GM18951 (cell line): Measurements from ENCODE around the gene SH3PXD2B.

Source experiments
- POLR2A ChIP-seq: IDR thresholded peaks from 4 replicates; pipeline ENCODE4 v1.6.1; 2011; ENCODE audit warnings: mild to moderate bottlenecking; ENCODE audit not compliant: insufficient read length, insufficient read depth; ENCODE audit errors: extremely low read depth
- in situ Hi-C: fragments of 300-500 bp; cut with MboI; formaldehyde crosslinking; loops from one replicate; pipeline ENCODE4 v1.12.0; 2022; ENCODE audit warnings: low sequenced_read_pairs, mixed read lengths, inconsistent platforms; ENCODE audit not compliant: unreplicated experiment

Gene SH3PXD2B

DNA sequence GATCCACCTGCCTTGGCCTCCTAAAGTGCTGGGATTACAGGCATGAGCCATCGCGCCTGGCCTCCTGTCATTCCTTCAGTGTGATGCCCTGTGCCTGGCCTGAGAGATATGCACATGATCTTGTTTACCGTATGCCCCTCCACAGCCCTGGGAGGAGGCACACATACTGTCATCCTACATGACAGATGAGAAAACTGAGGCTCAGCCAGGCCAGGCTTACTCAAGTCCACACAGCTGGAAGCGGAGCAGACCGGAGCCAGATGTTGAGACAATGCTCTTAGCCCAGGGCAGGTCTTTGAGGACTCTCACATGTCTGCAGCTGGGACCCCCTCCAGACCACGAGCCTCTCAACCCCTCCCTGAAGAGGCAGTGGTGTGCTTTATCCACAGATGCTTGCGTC lies 38.7 kb upstream of the SH3PXD2B start:
- TF ChIP-seq POLR2A: no peak
- in situ Hi-C loops: loop anchor here (25.0 kb wide), 1 partner anchor 444 kb away; no protein-coding TSS in a partner anchor

DNA sequence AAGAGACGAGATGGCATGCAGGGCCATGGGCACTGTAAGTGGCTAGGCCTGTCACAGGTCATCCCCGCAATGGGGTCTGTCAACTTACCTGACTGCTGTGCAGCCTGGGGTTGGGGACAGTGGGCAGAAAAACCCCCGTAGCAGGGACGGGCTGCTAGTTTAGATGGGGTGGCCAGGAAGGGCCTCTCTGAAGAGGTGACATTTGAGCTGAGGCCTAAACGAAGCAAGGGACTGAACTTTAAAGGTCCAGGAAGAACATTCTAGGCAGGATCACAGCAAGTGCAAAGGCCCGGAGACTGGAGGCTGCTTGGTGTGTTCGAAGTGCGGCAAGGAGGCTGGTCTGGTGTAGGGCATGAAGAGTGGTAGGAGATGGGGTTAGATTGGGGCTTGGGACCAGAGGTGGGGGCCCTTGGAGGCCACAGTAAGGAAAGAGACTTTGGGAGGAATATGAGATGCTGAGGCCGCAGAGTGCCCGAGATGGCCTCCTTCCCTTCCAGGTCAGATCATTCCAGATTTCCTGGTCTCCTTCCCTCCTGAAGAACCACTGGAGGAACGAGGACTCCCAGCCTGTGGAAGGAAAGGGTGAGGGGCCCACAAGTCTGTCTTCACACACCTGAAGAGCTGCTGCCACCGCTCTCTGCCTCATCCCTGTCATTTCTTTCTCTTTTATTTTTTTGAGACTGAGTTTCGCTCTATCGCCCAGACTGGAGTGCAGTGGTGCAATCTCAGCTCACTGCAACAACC lies 37.9 kb upstream of the SH3PXD2B start:
- in situ Hi-C loops: loop anchor here (25.0 kb wide), 1 partner anchor 445 kb away; no protein-coding TSS in a partner anchor
- TF ChIP-seq POLR2A: no peak

DNA sequence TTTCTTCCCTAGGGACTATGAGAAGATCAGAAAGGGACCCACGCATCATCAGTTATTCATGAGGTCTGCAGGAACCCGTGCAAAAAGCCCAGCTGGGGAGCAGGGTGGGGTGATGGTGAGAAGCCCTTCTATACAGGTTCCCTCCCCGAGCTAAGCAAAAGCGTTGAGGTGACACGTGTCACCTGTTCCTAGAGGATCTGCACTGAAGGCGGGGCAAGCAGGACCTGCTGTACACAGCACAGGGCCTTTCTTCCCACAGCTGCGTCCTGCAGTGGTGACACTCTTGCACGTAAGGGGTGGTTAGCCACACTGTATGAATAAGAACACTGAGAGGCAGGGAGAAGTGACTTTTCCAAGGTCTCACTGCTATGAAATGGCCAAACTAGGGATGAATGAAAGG lies 37.2 kb upstream of the SH3PXD2B start:
- no peak for TF ChIP-seq POLR2A
- in situ Hi-C loops: loop anchor here (25.0 kb wide), 1 partner anchor 446 kb away; no protein-coding TSS in a partner anchor

DNA sequence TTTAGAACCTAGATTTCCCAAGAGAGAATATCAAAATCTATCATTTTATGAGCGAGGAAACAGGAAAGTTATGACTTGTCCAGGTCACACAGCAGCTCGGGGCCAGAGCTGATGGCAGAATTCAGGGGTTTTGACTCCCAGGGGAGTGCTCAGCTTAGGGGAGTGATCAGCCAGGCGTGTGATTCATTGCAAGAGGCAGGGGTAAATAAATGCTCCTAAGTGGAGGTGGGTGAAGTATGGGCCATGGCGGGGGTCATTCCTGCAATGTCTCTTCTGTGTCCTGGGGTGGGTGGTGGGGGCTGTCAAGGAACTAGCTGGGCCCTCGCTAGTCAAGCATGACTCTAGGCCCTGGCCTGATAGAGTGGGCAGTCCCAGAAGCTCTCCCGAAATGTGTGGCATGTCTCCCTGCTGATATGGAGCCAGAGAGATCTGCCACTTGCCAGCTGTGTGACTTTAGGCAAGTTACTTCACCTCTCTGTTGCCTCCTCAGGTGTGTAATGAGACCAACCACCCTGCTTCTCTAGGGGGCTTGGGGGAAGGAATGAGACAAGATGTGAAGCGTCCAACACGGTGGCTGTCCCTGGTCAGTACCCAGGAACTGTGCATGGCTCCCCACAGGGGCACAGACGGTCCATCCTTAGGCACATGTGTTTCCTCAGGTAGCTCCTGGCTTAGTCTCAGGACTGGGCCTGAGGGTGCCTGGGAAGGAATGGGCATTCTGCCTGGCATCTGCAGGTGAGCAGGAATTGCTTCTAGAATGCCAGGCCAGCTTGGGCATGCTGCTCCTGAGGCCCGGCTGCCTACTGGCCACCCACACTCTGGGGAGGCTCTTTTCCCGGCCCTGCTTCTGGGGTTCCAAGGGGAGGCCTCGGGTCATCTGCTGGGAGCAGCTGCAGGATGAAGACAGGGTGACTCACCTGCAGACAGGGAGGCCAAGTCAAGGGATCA lies 36.5 kb upstream of the SH3PXD2B start:
- TF ChIP-seq POLR2A: no peak
- in situ Hi-C loops: loop anchor here (25.0 kb wide), 1 partner anchor 447 kb away; no protein-coding TSS in a partner anchor

DNA sequence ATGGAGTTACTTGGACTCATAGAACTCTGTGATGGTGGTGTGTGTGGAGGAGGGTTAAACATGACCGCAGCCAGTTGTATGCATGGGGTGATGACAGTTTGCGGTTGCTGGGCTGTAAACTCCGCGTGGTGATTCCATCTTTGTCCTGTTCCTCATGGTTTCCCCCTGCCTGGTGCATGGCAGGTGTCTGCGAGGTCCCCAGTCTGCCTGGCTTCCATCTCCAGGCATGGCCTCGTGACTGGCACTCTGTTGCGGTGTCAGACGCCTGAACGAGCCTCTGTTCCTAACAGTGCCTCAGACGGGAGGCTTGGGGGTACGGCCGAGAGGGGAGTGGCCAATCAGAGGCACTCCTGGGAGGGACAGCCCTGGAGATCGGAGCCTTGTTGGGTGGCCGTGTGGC lies 33.9 kb upstream of the SH3PXD2B start:
- no peak for TF ChIP-seq POLR2A
- in situ Hi-C loops: loop anchor here (10.0 to 25.0 kb wide), 2 partner anchors 207 to 449 kb away; no protein-coding TSS in a partner anchor

DNA sequence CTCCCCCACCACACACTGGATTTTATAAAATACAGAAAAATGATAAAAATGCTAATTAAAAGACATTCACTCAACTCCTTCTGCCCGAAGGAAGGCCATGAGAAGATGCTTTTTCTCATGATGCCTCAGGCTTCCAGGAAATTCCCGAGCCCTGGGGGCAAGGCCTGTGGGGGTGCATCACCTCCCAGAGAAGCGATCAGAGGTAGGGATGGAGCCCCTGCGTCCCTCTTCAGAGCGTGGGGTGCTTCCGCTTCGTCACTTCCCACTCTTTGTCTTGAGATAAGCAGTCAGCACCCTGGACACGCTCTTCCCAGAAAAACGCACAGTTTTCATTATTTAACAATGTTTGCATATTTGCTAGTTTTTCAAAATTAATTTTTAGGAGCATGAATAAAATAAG lies 33.3 kb upstream of the SH3PXD2B start:
- TF ChIP-seq POLR2A: no peak
- in situ Hi-C loops: loop anchor here (10.0 to 25.0 kb wide), 2 partner anchors 207 to 450 kb away; no protein-coding TSS in a partner anchor

DNA sequence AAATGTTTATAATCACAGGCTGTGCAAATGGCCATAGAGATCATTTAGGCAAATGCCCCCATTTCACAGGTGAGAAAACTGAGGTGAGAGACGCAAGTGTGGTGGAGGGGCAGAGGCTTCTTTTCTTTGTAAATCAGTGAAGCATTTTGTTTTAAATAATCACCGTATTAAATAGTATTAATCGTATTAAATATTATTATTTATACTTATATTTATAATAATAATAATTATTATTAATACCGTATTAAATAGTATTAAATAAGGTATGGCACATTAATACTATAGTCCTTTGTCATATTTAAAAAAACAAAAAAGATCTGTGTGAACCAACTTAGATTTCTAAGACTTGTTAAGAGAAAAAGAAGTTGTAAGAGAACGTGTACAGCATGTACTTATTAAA lies 32.6 kb upstream of the SH3PXD2B start:
- TF ChIP-seq POLR2A: no peak
- in situ Hi-C loops: loop anchor here (10.0 to 25.0 kb wide), 2 partner anchors 208 to 450 kb away; no protein-coding TSS in a partner anchor

DNA sequence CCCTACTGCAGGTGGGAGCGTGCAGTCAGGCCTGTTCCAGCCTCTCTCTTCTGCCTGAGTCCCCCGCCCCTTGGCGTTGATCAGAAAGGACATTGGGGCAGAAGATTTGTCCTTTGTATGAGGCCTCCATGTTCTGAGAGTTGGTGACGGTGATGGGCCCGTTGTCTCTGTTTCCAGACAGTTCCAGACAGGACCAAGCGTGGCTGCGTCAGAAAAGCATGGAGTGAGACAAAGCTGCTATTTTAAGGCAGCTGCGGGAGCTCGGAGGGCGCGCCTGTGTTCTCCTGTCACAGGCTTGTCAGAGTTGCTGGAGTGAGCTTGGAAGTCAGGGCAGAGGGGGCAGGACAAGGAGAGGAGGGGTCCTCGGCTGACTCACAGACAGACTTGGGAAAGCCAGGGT lies 32.1 kb upstream of the SH3PXD2B start:
- in situ Hi-C loops: loop anchor here (10.0 to 25.0 kb wide), 2 partner anchors 208 to 451 kb away; no protein-coding TSS in a partner anchor
- no peak for TF ChIP-seq POLR2A

DNA sequence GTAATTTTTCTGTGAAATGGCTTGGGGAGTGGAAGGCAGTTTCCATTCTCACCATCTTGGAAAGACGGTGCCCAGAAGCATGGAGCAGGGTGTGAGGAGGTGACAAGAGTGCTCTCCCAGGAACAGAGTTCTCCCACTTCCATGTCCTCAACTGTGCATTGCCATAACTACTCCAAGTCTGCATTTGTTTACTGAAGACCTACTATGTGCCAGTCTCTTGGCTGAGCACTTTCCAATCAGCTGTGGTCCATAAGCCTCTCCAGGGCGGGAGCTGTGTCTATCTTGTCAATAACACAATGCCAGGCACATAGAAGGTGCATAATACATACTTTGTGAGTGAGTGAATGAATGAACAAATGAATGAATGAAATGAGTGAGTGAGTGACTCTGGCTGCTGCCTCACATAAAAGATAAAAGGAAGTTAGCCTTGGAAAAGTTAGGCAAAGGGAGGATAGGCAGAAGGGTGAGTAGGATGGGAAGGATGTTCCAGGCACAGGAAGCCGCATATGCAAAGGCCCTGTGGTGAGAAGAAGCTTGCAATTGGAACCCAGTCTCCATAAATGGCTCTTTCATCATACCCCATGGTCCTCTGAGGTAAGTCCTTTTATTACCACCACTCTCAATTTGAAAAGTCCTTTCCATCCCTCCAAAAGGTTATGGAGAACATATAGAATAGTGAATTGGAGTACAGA lies 31.3 kb upstream of the SH3PXD2B start:
- TF ChIP-seq POLR2A: no peak
- in situ Hi-C loops: loop anchor here (10.0 to 25.0 kb wide), 2 partner anchors 209 to 452 kb away; no protein-coding TSS in a partner anchor

DNA sequence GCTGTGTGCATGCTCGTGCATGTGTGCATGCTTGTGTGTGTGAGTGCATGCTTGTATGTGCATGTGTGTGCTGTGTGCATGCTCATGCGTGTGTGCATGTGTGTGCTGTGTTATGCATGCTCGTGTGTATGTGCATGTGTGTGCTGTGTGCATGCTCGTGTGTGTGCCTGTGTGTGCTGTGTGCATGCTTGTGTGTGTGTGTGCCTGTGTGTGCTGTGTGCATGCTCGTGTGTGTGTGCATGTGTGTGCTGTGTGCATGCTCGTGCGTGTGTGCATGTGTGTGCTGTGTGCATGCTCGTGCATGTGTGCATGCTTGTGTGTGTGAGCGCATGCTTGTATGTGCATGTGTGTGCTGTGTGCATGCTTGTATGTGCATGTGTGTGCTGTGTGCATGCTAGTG lies 30.3 kb upstream of the SH3PXD2B start:
- in situ Hi-C loops: loop anchor here (10.0 to 25.0 kb wide), 2 partner anchors 210 to 453 kb away; no protein-coding TSS in a partner anchor
- TF ChIP-seq POLR2A: no peak

DNA sequence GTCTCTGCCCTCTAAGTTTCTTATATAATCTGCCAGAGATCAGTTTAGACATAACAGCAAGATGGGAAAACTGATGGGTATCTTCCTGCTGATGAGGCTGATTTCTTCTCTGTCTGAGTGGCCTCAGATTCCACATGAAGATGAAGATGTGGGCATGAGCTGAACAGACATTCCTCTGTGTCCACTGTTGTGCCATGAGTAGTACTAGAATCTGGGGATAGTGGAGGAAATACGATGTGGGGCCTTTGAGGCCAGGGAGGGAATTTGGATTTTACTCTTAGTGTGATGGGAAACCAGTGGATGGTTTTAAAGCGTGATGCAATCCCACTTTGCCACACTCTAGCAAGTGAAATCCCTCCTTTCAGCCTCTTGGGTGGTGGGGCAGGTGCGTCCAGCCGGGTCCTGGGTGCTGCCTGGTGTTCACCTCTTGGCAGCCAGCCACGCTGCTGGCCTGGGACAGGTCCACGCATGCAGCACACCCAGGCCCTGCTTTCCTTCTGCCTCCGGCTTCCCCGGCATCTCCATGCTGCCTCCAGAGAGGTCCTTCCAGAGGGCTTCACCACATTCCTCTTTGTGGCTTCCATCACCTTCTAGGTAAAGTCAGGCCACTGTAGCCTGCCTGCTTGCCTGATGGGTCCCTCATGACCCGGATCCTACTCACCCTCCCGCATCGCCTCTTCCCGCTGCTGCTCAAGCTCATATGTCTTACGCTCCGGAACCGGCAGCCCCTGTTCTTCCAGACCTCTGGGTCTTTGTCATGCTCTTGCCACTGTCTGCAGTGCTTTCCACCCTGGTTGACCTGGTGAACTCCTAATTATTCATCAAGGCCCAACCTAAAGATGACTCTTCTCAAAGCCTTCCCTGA lies 28.1 kb upstream of the SH3PXD2B start:
- in situ Hi-C loops: loop anchor here (10.0 to 25.0 kb wide), 2 partner anchors 212 to 455 kb away; no protein-coding TSS in a partner anchor
- no peak for TF ChIP-seq POLR2A
